ENCODE data around the gene CLTA. TPM values are rescaled to one million over a fixed set of nuclear protein-coding genes. Genes with fewer than 3 reads are reported as not detected.
"Not testable (repeated sequence)": the region's sequence is repeated elsewhere in the genome, so short reads cannot be mapped to it uniquely, and the experiment has no call there.

The CLTA gene
- total RNA-seq, 3 donors from 2014 or later: 177 to 202 (median 178) TPM

DNA sequence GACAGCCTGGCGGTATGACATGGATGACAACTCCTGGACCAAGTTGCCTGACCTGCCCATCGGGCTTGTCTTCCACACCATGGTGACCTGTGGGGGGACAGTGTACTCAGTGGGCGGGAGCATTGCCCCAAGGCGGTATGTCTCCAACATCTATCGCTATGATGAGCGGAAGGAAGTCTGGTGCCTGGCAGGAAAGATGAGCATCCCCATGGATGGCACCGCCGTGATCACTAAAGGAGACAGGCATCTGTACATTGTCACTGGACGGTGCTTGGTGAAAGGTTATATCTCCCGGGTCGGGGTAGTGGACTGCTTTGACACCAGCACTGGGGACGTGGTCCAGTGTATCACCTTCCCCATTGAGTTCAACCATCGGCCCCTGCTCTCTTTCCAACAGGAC lies 20.2 kb upstream of the CLTA start:
- H3K4me1 ChIP-seq: no peaks in the 10 kb centered on the region
- no peaks in the 10 kb centered on the region for H3K9me3 ChIP-seq
- TF ChIP-seq POLR2AphosphoS5 (IDR thresholded peaks at IDR 0.05): no peak
- TF ChIP-seq, protein P1, sequence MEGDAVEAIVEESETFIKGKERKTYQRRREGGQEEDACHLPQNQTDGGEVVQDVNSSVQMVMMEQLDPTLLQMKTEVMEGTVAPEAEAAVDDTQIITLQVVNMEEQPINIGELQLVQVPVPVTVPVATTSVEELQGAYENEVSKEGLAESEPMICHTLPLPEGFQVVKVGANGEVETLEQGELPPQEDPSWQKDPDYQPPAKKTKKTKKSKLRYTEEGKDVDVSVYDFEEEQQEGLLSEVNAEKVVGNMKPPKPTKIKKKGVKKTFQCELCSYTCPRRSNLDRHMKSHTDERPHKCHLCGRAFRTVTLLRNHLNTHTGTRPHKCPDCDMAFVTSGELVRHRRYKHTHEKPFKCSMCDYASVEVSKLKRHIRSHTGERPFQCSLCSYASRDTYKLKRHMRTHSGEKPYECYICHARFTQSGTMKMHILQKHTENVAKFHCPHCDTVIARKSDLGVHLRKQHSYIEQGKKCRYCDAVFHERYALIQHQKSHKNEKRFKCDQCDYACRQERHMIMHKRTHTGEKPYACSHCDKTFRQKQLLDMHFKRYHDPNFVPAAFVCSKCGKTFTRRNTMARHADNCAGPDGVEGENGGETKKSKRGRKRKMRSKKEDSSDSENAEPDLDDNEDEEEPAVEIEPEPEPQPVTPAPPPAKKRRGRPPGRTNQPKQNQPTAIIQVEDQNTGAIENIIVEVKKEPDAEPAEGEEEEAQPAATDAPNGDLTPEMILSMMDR (IDR thresholded peaks at IDR 0.05): no peak
- TF ChIP-seq POLR2A (IDR thresholded peaks at IDR 0.05): no peak
- no peak overlapping the region for H3K4me3 ChIP-seq
- no peaks in the 10 kb centered on the region for H3K27me3 ChIP-seq
- H3K27ac ChIP-seq: no peak overlapping the region
- H3K36me3 ChIP-seq: no peaks in the 10 kb centered on the region
- intact Hi-C loops (cut with DNase I; ENCODE audit: low total_unique reads): no loop called here
- DNase-seq (ENCODE audit: low spot score in 2 of 2): no peak

DNA sequence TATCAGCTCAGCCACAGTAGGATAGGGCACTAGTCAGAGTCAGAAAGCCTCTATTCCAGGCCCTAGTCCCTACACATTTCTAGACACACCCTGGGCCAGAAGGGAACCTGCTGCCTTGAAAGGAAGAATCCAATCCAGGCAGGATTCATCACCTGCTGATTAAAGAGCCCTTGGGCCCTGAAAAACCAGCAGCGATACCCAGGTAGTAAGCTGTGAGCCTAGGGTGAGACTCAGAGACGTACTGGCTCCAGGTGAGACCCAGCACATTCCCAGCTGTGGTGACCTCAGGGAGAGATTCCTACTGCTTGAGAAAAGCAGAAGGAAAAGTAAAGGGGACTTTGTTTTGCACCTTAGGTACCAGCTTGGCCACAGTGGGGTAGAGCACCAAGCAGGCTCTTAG lies 16.9 kb upstream of the CLTA start:
- intact Hi-C loops (cut with DNase I; ENCODE audit: low total_unique reads): no loop called here
- Histone ChIP-seq H3K4me1 (no peaks in the 10 kb centered on the region), H3K9me3 (no peaks in the 10 kb centered on the region), H3K27ac (no peak overlapping the region), H3K27me3 (no peaks in the 10 kb centered on the region), H3K4me3 (no peak overlapping the region), H3K36me3 (no peaks in the 10 kb centered on the region)
- no peak for TF ChIP-seq POLR2A (IDR thresholded peaks at IDR 0.05)
- no peak for TF ChIP-seq POLR2AphosphoS5 (IDR thresholded peaks at IDR 0.05)
- no peak for DNase-seq (ENCODE audit: low spot score in 2 of 2)

DNA sequence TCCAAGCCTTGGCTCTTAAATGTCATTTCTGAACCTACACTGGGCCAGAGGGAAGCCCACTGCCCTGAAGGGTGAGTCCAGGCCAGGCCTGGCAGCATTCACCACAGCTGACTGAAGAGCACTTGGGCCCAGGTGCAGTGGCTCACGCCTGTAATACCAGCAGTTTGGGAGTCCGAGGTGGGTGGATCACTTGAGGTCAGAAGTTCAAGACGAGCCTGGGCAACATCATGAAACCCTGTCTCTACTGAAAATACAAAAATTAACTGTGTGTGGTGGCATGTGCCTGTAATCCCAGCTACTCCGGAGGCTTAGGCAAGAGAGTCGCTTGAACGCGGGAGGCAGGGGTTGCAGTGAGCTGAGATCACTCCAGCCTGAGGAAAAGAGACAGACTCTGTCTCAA lies 16.4 kb upstream of the CLTA start:
- Histone ChIP-seq H3K4me3 (no peak overlapping the region), H3K27me3 (no peaks in the 10 kb centered on the region), H3K9me3 (no peaks in the 10 kb centered on the region), H3K27ac (no peak overlapping the region), H3K36me3 (no peaks in the 10 kb centered on the region), H3K4me1 (no peaks in the 10 kb centered on the region)
- intact Hi-C loops (cut with DNase I; ENCODE audit: low total_unique reads): no loop called here
- DNase-seq (ENCODE audit: low spot score in 2 of 2): no peak
- no peak for TF ChIP-seq POLR2A (IDR thresholded peaks at IDR 0.05)
- TF ChIP-seq, protein P1 (IDR thresholded peaks at IDR 0.05): no peak
- no peak for TF ChIP-seq POLR2AphosphoS5 (IDR thresholded peaks at IDR 0.05)

DNA sequence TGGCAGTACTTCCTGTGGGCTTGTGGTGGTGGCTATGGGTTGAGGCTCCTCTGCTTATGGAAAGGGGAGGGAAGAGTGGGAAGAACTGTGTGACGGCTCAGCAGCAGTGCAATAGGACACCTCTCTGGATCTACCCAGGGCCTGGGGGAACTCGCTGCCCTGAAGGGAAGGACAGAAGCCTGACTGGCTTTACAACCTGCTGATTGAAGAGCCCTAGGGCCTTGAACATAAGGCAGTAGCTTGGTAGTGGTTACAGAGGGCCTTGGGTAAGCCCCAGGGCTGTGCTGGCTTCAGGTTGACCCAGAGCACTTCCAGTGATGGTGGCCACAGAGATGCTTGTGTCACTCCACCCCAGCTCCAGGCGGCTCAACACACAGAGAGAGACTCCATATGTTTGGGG lies 16.0 kb upstream of the CLTA start:
- Histone ChIP-seq H3K4me1 (no peaks in the 10 kb centered on the region), H3K9me3 (no peaks in the 10 kb centered on the region), H3K27ac (no peak overlapping the region), H3K4me3 (no peak overlapping the region), H3K27me3 (no peaks in the 10 kb centered on the region), H3K36me3 (no peaks in the 10 kb centered on the region)
- no peak for DNase-seq (ENCODE audit: low spot score in 2 of 2)
- intact Hi-C loops (cut with DNase I; ENCODE audit: low total_unique reads): no loop called here
- TF ChIP-seq, protein P1 (IDR thresholded peaks at IDR 0.05): no peak
- TF ChIP-seq POLR2A (IDR thresholded peaks at IDR 0.05) (no peak), POLR2AphosphoS5 (IDR thresholded peaks at IDR 0.05) (no peak)

DNA sequence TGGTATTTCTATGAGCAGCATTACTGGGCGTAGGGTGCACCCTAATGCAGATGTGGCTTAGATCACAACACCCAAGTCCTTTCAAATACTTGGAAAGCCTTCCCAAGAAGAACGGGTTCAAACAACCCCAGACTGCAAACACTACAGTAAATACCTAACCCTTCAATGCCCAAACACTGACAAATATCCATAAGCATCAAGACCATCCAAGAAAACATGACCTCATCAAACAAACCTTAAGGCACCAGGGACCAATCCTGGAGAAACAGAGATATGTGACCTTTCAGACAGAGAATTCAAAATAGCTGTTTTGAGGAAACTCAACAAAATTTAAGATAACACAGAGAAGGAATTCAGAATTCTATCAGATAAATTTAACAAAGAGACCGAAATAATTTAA lies 15.5 kb upstream of the CLTA start:
- H3K36me3 ChIP-seq; H3K4me3 ChIP-seq; H3K9me3 ChIP-seq; intact Hi-C loops (cut with DNase I; ENCODE audit: low total_unique reads); H3K27me3 ChIP-seq; H3K4me1 ChIP-seq; DNase-seq (ENCODE audit: low spot score in 2 of 2); H3K27ac ChIP-seq: not testable (repeated sequence)

DNA sequence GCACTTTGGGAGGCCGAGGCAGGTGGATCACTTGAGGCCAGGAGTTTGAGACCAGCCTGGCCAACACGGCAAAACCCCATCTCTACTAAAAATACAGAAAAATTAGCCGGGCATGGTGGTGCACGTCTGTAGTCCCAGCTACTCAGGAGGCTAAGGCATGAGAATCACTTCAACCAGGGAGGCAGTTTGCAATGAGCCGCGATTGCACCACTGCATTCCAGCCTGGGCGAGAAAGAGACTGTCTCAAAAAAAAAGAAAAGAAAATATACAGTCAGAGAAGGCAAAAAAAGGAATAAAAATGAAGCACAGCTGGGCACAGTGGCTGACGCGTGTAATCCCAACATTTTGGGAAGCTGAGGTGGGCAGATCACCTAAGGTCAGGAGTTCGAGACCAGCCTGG lies 14.2 kb upstream of the CLTA start:
- DNase-seq (ENCODE audit: low spot score in 2 of 2); intact Hi-C loops (cut with DNase I; ENCODE audit: low total_unique reads); H3K9me3 ChIP-seq: not testable (repeated sequence)

DNA sequence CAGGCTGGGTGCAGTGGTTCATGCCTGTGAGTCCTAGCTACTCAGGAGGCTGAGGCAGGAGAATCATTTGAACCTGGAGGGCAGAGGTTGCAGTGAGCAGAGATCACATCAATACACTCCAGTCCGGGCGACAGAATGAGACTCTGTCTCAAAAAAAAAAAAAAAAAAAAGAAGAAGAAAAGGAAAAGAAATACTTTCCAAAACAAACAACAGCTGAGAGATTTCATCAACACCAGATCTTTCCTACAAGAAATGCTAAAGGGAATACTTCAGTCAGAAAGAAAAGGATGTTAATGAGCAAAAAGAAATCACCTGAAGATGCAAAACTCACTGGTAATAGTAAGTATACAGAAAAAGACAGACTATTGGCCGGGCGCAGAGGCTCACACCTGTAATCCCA lies 13.2 kb upstream of the CLTA start:
- no peak overlapping the region for H3K4me3 ChIP-seq
- H3K4me1 ChIP-seq: no peaks in the 10 kb centered on the region
- DNase-seq (ENCODE audit: low spot score in 2 of 2): no peak
- no peaks in the 10 kb centered on the region for H3K36me3 ChIP-seq
- intact Hi-C loops (cut with DNase I; ENCODE audit: low total_unique reads): no loop called here
- H3K27me3 ChIP-seq: no peaks in the 10 kb centered on the region
- TF ChIP-seq POLR2A (IDR thresholded peaks at IDR 0.05) (no peak), POLR2AphosphoS5 (IDR thresholded peaks at IDR 0.05) (no peak)
- TF ChIP-seq, protein P1 (IDR thresholded peaks at IDR 0.05): no peak
- no peak overlapping the region for H3K27ac ChIP-seq
- H3K9me3 ChIP-seq: no peaks in the 10 kb centered on the region

More for the DNA sequence above, 14.2 kb upstream of the CLTA start:
- not testable (repeated sequence) for H3K27ac ChIP-seq, H3K4me1 ChIP-seq, H3K27me3 ChIP-seq, H3K36me3 ChIP-seq, H3K4me3 ChIP-seq

DNA sequence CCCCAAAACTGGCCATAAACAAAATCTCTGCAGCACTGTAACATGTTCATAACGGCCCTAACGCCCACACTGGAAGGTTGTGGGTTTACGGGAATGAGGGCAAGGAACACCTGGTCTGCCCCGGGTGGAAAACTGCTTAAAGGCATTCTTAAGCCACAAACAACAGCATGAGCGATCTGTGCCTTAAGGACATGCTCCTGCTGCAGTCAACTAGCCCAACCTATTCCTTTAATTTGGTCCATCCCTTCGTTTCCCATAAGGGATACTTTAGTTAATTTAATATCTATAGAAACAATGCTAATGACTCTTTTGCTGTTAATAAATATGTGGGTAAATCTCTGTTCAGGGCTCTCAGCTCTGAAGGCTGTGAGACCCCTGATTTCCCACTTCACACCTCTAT lies 10.5 kb upstream of the CLTA start:
- H3K9me3 ChIP-seq; H3K27ac ChIP-seq; H3K4me3 ChIP-seq; H3K4me1 ChIP-seq; intact Hi-C loops (cut with DNase I; ENCODE audit: low total_unique reads); H3K27me3 ChIP-seq; H3K36me3 ChIP-seq; DNase-seq (ENCODE audit: low spot score in 2 of 2): not testable (repeated sequence)

Measured in breast epithelium (tissue), 4 donors.